Activated gamma-delta T cell treated with Interleukin-2 at 50 U/mL for 16 hours (primary cell): ENCODE results near the gene GRM5.

Experiments used
- DNase-seq: peaks from one replicate; pipeline ENCODE4 v3.0.0-alpha.2; 2020

Gene GRM5

GRCh38 chr11:88695689-88696414 is 369.9 kb downstream of the GRM5 start:
- no peak for DNase-seq

- DNase-seq, result no peak
Observed at GRCh38 chr11:88692306-88693086, 373.3 kb downstream of the GRM5 start.

DNA sequence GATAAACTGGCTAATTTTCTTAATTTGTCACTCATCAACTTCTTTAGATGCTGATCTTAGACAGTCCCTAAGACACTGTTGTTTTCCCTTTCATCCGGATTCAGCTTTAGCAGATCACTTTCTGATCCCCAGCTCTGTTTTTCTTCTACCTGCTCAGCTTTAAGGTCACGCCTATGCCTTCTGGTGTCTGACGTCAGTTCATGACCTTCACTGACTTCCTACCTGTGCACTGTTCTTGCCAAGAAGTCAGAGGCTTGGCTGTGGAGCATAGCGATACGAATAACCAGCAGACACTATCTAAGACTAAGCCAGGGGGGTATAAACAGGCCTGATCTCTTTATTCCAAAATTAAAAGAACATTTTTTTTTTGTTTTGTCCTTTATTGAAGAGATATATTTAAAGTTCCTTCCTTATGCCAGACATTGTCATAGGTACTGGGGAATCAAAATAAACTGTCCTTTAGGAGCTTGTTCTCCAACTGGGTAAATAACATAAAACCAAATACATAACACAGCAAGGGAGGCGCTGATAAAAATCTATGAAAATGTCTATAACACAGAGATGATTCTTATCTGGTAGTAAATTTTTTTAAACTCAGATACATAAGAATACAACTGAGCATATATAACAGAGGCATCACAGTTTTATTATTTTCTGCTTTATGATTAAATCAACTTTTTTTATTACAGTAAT is 376.1 kb downstream of the GRM5 start:
- DNase-seq, result no peak

- no peak for DNase-seq
Observed at GRCh38 chr11:88683024-88683423, 382.8 kb downstream of the GRM5 start.

- DNase-seq, result no peak
Observed at GRCh38 chr11:88680806-88681205, 385.0 kb downstream of the GRM5 start.

- no peak for DNase-seq
Observed at GRCh38 chr11:88666364-88666763, 399.4 kb downstream of the GRM5 start.

DNA sequence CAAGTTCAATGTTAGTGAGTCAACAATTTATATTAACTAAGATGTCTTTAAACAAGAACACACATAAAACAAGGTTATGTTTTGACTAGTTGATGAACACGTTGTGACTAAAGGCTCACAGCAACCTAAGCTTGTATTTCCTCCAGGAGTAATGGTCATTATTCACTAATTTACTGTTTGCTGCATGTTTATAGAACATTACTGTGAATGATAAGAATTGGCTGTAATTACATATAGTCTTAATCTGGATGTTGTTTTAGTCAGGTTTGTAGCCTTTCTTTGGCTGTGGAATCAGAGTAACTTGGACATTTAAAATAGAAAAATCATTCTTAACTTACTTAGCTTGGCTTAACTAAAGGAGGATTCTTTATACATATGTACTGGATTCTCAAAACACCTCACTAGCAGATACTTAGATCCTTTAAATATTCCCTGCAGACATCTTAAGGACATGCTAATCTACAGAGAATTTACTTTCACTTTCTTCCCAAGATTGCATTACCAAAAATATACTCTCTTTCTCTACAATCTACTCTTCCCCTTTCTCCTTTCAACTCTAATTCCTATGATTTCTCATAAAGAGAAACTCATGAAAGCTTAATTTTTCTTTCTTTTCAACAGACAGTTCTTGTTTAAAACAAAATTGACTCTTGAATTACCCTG is 408.6 kb downstream of the GRM5 start:
- DNase-seq, result no peak

GRCh38 chr11:88656283-88656682 is 409.5 kb downstream of the GRM5 start:
- no peak for DNase-seq

DNA sequence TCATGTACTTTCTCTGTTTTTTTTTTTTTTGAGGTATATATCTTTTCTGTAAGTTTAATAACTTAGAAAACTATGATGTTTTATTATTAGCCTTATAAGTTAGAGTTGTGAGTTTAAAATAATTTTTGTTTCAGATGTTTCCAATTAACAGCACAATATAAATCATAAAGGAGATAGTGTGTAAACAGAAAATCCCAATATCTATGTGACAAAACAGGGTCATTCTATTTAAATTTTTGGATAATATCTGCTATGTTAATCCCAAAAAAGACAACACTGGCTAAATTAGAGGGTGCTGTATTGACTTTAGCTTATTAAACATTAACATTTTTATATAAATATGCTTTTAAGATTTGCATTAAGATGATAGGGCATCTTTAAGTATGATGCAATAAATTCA is 410.1 kb downstream of the GRM5 start:
- DNase-seq, result no peak

DNA sequence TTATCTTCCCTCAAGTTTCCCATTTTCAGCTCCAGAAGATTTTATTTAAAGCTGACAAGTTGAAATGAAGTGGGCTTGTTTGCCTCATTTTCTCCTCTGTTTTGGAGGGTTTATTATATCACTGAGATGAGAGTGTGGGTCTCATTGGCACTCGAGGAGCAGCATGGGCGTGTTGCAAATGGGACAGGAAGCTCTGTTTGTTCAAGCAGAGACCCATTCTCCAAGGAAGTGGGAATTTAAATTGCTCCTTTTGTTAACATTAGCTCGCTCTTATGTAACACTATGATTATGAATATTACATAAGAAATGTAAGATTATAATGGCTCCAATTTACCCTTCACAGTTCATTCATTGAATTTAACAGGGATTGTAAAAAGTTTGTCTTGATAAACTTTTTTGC is 410.6 kb downstream of the GRM5 start:
- DNase-seq, result no peak

DNA sequence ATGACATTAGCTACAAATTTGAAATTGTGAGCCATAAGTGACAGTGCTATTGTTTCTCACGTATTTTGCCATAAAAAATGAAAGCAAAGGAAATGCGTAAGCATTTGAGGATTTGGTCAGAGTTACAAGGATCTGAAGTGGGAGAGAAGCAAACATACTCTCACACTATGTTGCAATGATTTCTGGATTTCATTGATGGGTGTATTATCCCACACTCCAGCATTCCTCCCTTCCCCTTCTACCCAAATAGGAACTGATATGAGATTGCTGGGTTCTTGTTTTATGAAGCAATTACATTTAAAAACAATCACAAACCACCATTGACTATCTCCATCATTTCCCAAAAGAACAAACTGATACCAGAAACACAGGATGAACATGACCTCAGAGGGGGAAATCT is 414.2 kb downstream of the GRM5 start:
- DNase-seq, result no peak

DNA sequence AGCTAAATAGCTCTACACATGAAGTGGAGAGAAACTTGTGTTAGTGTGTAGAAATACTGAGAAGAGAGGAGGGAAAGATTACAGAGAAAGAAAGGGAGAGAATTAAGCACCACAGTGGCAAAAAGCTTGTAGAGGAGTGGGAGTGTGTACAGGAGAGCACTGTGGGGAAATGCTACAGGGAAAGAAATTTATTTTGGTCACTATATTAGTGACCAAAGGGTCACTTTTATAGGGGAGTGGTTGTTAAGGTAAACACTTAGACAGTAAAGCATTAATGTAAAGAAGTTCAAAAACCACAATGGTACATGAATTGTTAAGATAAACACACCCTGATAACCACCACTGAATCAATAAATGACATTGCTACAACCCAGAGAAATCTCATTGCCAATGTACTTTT is 421.1 kb downstream of the GRM5 start:
- no peak for DNase-seq

DNA sequence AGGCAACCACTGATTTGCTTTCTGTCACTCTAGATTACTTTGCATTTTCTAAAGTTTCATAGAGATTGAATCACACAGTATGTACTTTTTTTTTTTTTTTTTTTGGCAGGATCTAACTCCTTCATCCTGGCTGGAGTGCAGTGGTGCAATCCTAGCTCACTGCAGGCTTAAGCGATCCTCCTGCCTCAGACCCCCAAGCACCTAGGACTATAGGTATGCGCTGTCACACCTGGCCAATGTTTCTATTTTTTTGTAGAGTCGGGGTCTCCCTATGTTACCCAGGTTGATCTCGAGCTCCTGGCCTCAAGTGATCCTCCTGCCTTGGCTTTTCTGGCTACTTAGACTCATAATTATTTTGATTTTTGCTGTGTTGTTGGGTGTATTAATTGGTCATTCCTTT is 433.6 kb downstream of the GRM5 start:
- no peak for DNase-seq

DNA sequence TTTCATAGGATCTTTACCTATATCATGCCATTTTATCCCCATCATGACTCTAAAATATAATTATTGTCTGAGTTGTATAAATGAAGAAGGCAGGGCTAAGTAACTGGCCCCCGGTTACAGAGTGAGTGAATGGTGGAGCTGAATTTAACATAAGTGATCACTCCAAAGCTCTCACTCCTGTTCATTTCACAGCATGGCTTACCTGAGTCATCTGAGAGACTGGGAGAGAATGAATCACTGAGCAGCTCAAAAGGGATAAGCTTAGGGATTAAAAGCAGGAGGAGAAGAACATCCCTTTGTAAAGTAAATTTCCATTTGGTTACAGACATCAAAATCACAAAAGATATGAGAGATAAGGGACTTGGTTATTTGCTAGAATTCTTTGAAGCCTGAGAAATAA is 434.3 kb downstream of the GRM5 start:
- no peak for DNase-seq

- no peak for DNase-seq
Observed at GRCh38 chr11:88629496-88629895, 436.3 kb downstream of the GRM5 start.

DNA sequence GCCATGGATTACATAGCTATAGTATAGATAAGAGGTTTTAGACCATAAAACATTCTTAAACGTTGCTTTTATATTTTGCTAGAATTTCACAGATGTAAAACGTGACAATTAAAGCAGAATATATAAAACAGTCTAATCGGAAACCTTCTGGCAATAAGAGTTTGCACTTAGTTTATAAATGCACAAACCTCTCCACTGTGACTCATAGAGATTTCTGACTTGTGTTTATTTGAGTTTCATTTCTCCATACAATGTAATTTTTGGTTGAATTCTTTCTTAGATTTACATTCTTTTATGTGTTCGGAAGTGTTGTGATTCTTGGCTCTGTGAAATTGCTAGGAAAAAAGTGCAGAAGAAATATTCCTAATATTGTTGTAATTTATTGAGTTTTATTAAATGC is 439.6 kb downstream of the GRM5 start:
- no peak for DNase-seq

DNA sequence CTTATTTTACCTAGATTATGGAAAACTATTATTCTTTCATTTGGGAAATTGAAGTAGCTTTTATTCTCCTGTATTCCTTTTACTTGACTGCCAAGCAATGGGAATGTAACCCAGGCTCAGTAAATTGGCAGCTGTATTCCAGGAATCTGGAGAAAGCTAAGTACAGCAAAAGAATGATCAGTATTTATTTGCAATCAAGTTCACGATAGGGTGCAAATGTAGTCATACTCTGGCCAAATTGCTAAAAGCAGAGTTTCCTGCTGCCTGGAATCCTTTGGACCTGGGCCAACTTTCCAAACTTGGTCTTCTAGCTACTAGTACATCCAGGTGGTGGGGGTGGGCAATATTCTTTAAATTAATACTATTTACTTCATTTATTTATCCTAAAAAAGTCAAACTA is 442.3 kb downstream of the GRM5 start:
- DNase-seq, result no peak

DNA sequence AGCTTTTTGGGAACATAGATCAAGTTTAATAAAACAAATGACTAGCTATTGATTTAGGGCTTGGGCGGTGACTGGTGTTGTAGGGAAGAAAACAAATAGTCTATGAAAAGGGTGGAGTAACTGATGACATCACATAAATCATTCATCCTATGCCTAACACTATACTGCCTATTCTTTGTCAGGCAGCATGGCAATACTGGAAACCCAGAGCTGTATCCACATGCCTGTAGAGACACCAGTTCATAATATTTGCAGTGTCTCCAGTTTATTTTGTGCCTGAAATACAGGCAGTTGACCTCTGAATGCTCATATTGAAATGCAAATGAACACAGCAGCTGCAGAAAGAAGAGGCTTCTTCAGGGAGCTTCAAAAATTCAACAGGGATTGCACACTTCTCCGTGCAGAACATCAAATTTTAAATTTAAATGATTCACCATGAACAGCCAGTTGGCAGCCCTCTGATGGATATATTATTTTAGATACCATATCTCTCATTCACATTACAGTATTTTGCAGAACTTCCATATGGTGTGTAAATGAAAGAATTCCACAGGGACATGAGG is 445.1 kb downstream of the GRM5 start:
- no peak for DNase-seq

- no peak for DNase-seq
Observed at GRCh38 chr11:88619656-88620385, 446.0 kb downstream of the GRM5 start.

- no peak for DNase-seq
Observed at GRCh38 chr11:88619071-88619425, 446.7 kb downstream of the GRM5 start.

DNA sequence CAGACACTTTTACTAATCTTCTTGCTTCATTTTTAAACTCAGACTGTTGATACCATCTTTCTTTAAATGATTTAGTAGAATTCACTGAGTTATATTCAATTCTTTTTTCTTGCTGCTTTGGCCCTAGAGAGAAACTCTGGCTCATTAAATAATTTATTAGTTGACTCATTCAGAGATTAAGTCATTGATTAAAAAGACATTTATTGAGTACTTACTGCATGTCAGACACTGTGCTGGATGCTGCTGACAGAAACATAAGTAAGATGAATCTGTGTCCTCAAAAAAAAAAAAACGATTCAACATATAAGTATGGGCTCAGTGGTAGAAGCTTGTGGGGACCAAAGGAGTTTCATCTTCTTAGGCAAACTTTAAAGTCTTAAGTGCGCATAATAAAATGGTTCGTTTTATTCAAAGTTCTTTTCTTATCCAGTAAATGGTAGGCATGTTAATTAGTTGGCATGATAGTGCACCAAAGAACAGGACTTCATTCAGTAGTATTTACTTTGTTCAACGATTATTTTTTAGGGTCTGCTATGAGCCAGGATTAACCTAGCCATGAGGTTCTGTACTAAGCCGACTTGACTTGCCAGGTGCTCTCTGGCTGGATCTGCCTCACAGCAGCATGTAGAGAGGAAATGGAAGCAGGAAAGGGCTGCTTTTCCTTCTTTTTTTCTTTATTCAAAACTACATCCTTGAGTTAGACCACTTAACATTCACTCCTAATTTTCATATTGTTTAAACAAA is 447.3 kb downstream of the GRM5 start:
- DNase-seq, result no peak

DNA sequence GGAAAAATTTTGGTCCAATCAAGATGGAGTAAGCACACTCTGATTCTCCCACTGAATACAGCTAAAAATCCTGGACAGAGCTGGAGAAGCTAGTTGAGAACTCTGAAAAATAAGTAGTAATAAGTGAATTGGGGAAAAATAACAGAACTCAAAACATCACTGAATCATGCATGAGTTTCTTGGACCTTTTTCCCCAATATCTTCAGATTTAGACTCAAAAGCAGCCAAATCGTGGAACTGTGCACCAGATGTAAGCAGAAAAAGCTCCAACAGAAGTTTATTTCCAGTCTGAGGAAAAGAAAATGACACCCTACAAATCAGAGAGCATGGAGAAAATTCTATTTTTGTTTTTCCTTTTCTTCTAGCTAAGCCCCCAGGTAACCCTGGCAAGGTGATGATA is 448.6 kb downstream of the GRM5 start:
- DNase-seq, result no peak
